Mucosa of gallbladder (tissue), 1 donor: ENCODE measurements around the gene COL1A1. TPM values are rescaled to one million over a fixed set of nuclear protein-coding genes. Genes with fewer than 3 reads are reported as not detected.

Experiments used
- DNase-seq: peaks from one replicate; pipeline ENCODE4 v3.0.0-alpha.2; 2020; ENCODE audit warnings: low spot score
- total RNA-seq: library from RNA; stranded (reverse); gene quantifications from one replicate; pipeline ENCODE4 v1.2.1, GENCODE V29; 2021
- donor health status: DM: no; HTN: no; CAD: no.

The COL1A1 gene
- total RNA-seq, 1 donor from 2014 or later, result 421 TPM

- DNase-seq, result no peak
These were observed 29.3 kb downstream of the COL1A1 start for GRCh38 chr17:50172130-50172529.

GRCh38 chr17:50171371-50172071, 29.9 kb downstream of the COL1A1 start:
- no peak for DNase-seq

- no peak for DNase-seq
These were observed 30.6 kb downstream of the COL1A1 start for GRCh38 chr17:50170662-50171370.

GRCh38 chr17:50169881-50170459, 31.5 kb downstream of the COL1A1 start:
- no peak for DNase-seq

- DNase-seq, result peak; percentile 60
These were observed 32.2 kb downstream of the COL1A1 start for GRCh38 chr17:50169121-50169764.

GRCh38 chr17:50168319-50168718, 33.1 kb downstream of the COL1A1 start:
- no peak for DNase-seq

GRCh38 chr17:50167371-50167770, 34.1 kb downstream of the COL1A1 start:
- DNase-seq, result no peak

GRCh38 chr17:50166518-50167181, 34.8 kb downstream of the COL1A1 start:
- no peak for DNase-seq

- no peak for DNase-seq
These were observed 35.4 kb downstream of the COL1A1 start, which contains the start of gene SGCA for GRCh38 chr17:50165867-50166517. Gene SGCA (plus strand): TSS chr17:50166005. CDS start chr17:50166041, 36 bp downstream.

- no peak for DNase-seq
These were observed 36.0 kb downstream of the COL1A1 start for GRCh38 chr17:50165466-50165865.

GRCh38 chr17:50165066-50165465, 36.4 kb downstream of the COL1A1 start:
- no peak for DNase-seq

- DNase-seq, result no peak
These were observed 36.8 kb downstream of the COL1A1 start for GRCh38 chr17:50164697-50164988.

- DNase-seq, result no peak
These were observed 37.4 kb downstream of the COL1A1 start for GRCh38 chr17:50163843-50164696.

- no peak for DNase-seq
These were observed 38.8 kb downstream of the COL1A1 start for GRCh38 chr17:50162466-50163254.

GRCh38 chr17:50161911-50162288, 39.5 kb downstream of the COL1A1 start:
- no peak for DNase-seq

GRCh38 chr17:50161023-50161910, 40.2 kb downstream of the COL1A1 start:
- peak; percentile 93 for DNase-seq

GRCh38 chr17:50157891-50158290, 43.5 kb downstream of the COL1A1 start:
- DNase-seq, result no peak

- DNase-seq, result no peak
These were observed 46.2 kb downstream of the COL1A1 start for GRCh38 chr17:50155115-50155819.
